ENCODE results near the gene MARCHF6.
"Not testable (repeated sequence)": the region's sequence is repeated elsewhere in the genome, so short reads cannot be mapped to it uniquely, and the experiment has no call there.

The MARCHF6 gene

DNA sequence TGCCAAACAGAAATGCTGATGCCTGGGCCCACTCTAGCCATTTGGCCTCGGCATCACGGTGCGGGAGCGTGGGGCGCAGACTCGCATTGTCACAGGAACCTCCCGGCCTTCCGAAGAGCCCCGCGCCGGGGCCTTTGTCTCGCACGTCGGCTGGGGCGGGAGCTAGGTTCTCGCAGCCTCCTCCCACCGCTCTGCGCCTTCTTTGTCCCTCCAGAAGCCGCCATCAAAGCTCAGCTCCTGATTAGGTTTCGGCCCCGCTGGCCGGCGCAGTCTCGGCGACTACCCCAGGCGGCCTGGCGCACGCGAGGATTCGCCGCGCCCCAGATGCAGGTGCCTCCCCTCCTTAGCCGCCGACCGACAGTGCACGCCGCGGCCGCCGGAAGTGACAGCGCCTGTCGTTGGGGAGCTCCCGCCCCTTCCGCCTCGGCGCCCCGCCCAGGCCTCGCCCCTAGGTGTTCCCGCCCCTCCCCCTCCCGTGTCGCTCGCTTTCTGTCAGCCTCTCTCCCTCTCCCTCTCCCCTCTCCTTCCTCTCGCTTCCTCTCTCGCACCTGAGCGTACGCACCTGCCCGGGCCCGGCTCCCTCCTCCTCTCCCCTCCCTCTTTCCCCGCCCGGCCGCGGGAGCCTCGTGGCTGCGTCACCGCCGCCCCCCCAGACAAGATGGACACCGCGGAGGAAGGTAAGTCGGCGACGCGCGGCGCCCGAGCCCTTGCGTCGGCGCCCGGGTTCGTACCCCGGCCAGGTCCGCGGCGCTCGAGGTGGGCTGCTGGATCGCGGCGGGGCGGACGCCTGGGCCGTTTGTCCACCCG lies at the start of gene MARCHF6:
TSS of gene MARCHF6 (plus strand) at position 455 of the 807 bp plus-strand sequence. CDS start at position 659, 204 bp downstream.
- peak; percentile 95 for DNase-seq

DNA sequence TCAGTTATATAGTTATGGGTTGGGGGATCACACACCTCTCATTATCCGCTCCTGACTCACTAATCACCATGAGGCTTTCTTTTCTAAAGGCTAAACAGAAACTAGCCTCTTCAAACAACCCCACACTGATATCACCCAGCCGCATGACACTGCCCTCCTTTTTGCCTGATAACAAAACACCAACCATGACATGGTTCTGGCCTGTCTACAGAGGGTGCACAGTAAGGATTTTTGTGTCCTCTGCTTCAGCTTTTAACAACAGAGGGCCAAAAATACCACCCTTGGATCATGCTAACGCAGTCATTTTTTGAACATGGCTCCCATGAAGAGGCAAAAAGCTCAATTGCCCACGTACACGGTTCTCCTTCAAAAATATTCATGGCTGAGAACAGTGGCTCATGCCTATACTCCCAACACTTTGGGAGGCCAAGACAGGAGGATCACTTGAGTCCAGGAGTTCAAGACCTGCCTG lies 49.8 kb upstream of the MARCHF6 start:
- DNase-seq: no peak

- no peak for DNase-seq
Measured at GRCh38 chr5:10304932-10305331, 48.6 kb upstream of the MARCHF6 start.

DNA sequence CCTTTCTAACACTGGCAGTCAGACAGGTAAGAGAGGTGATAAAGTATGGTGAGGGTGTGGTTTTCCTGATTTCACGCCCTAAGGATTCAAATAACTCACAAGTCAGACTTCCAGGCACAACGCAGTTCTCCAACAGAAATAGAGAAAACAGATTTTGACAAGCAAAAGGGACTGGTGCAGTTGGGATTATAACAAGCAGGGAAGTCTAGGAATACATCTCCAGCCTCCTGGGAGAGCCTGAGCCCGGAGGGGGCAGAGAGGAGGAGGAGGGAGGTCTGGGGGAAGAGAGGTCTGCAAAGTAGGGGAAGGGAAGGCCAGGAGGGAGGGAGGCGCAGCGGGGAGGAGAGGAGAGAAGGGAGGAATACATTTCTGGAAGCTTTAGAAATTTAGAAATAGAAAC lies 47.4 kb upstream of the MARCHF6 start:
- no peak for DNase-seq

GRCh38 chr5:10306806-10307205 lies 46.7 kb upstream of the MARCHF6 start:
- no peak for DNase-seq

- peak; percentile 87 for DNase-seq
Measured at GRCh38 chr5:10307206-10308148, 46.0 kb upstream of the MARCHF6 start, which contains the start of gene CMBL. Gene CMBL (minus strand): TSS chr5:10307902. CDS start chr5:10290762, 17,140 bp downstream.

- no peak for DNase-seq
Measured at GRCh38 chr5:10308844-10309243, 44.7 kb upstream of the MARCHF6 start.

DNA sequence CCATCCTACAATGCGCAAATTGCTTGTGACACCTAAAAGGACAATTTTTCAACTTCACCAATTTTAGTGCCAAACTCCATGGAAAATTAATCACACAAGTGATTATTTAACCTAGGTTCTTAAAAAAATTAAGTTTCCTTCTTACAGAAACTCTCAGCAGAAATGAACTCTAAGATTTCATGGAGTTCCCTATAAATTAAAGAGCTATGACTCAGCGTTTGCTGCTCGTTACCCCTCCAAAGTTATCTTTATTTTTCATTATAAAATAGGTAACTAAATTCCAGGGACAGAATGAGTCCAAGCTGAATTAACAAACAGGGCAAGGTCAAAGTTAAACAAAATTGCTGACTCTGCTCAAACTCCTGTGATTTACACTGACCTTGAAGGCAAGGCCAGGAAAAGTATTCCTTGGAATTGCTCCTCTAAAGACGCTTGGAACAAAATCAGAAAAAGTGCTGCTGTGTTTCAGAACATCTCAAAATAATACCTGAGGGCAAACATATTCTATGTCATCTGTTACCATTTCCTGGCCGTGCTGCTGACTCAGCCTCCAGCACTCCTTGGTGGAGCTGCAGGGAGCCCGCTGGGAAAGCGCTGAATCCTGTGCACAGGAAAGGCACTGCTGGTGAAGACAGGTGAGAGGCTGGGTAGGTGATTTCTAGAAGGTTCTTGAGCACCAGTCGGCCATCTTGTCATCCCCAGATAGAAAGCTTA lies 43.3 kb upstream of the MARCHF6 start:
- no peak for DNase-seq

- DNase-seq: not testable (repeated sequence)
Measured at GRCh38 chr5:10310835-10311570, 42.5 kb upstream of the MARCHF6 start.

GRCh38 chr5:10311595-10312425 lies 41.7 kb upstream of the MARCHF6 start:
- no peak for DNase-seq

DNA sequence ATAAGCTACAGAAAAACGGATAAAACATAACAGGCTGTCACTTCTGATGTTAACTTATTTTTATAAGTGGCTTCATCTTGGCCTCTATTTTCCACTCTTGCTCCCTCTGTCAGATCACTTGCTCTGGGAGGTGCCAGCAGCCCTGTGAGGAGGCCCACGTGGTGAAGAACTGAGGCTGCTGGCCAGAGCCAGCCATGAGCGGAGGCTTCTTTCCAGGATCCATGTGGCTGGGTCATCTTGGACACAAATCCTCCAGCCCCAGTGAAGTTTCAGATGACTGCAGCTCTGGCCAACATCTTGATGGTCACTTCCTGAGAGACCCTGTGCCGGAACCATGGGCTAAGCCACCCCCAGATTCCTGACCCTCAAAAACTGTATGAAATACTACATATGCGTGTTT lies 38.3 kb upstream of the MARCHF6 start:
- no peak for DNase-seq

DNA sequence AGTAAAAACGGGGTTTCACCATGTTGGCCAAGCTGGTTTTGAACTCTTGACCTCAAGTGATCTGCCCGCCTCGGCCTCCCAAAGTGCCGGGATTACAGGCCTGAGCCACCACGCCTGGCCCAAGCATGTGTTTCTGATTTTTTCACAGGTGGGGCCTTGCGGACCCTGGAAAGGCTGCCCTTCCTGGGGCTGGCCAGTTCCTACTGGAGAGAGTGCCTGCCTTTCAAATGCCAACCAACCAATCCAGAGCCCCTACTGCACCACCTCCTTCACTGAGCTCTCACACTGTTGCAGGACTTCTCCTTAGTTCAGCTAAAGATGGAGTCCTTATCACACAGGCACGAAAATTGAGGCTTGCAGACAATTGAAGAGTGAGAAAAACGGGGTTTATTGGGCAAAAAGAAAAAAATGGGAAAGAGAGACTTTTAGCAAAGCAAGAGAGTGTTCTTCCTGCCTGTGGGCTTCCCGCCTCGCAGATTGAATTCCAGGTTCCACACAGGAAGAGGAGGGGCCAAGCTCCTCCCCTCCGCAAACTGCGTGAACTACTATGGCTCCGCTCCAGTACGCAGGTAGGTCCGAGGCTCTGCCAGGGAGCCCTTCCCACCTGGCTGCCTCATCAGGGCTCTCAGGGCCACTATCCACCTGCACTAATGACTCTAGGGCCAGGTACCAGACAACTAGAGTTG lies 37.5 kb upstream of the MARCHF6 start:
- DNase-seq: peak; percentile 87

GRCh38 chr5:10317825-10318682 lies 35.4 kb upstream of the MARCHF6 start:
- no peak for DNase-seq

GRCh38 chr5:10319202-10319851 lies 34.2 kb upstream of the MARCHF6 start:
- DNase-seq: no peak

DNA sequence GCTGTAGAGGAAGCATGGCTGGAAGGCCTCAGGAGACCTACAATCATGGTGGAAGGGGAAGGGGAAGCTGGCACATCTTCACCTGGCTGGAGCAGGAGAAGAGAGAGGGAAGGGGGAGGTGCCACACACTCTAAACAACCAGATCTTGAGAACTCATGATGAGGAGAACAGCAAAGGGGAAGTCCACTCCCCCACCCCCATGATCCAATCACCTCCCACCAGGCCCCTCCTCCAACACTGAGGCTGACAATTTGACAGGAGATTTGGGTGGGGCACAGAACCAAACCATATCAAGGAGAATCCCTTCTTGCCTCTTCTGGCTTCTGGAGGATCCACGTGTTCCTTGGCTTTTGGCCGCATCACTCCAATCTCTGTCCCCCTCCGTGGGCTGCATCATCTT lies 32.7 kb upstream of the MARCHF6 start:
- no peak for DNase-seq

DNA sequence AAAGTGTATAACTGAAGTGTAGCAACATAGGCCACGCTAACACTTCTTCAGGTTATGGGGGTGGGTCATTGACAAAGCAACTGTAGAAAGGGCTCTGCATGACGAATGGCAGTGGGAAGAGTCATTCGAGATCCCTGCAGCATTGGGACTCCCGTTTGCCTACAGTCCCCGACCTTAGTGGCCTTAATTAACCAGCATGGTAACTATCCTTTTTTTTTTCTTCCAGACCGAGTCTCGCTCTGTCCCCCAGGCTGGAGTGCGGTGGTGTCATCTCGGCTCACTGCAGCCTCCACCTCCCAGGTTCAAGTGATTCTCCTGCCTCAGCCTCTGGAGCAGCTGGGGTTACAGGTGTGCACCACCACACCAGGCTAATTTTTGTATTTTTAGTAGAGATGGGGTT lies 31.6 kb upstream of the MARCHF6 start:
- DNase-seq: no peak

- DNase-seq: no peak
Measured at GRCh38 chr5:10323588-10324488, 29.7 kb upstream of the MARCHF6 start.
